HepG2 (cell line): Measurements from ENCODE around the gene PLIN3. TPM values are rescaled to one million over a fixed set of nuclear protein-coding genes. Genes with fewer than 3 reads are reported as not detected.
A peak's percentile ranks its signal among the peaks of the same experiment; 100 is the strongest.

ENCODE experiments used
- AGO2 ChIP-seq: fragments of 200-400 bp; formaldehyde crosslinking; optimal IDR thresholded peaks from 2 replicates; pipeline ENCODE3; 2017; ENCODE audit warnings: mild to moderate bottlenecking, low read depth, low read length, moderate library complexity
- ARNT ChIP-seq: fragments of 450-650 bp; IDR thresholded peaks from 2 replicates; pipeline ENCODE4 v1.6.1; 2017
- BRCA1 ChIP-seq: sonication (generic); formaldehyde crosslinking; IDR thresholded peaks from 2 replicates; pipeline ENCODE4 v1.4.0; 2020; ENCODE audit warnings: missing genetic modification reagents
- CREB1 ChIP-seq, 2 experiments: fragments of 450-650 bp in 1 of 2; IDR thresholded peaks; 2 replicates each; pipeline ENCODE4 v1.6.1; 2016 to 2017; ENCODE audit warnings: control low read depth in 1 of 2, mild to moderate bottlenecking in 1 of 2, missing compliant biosample characterization in 1 of 2, missing genetic modification characterization in 1 of 2
- MEF2D ChIP-seq: sonication (generic); formaldehyde crosslinking; IDR thresholded peaks from 2 replicates; pipeline ENCODE4 v1.5.1; 2020; ENCODE audit warnings: mild to moderate bottlenecking, missing genetic modification reagents
- MIER2 ChIP-seq: IDR thresholded peaks from 2 replicates; pipeline ENCODE4 v1.6.1; 2016; ENCODE audit warnings: missing biosample characterization, missing genetic modification reagents
- NCOA5 ChIP-seq: sonication (generic); formaldehyde crosslinking; IDR thresholded peaks from 2 replicates; pipeline ENCODE4 v1.4.0; 2020; ENCODE audit warnings: missing genetic modification reagents
- POLR2G ChIP-seq: fragments of 200-400 bp; formaldehyde crosslinking; IDR thresholded peaks from 2 replicates; pipeline ENCODE4 v1.6.1; 2018; ENCODE audit warnings: mild to moderate bottlenecking, low read depth, low read length, moderate library complexity
- RNF2 ChIP-seq: fragments of 450-650 bp; conservative IDR thresholded peaks from 2 replicates; pipeline ENCODE4 v1.6.1; 2016; ENCODE audit warnings: low read depth
- SIX1 ChIP-seq: sonication (generic); formaldehyde crosslinking; IDR thresholded peaks from 2 replicates; pipeline ENCODE4 v1.4.0; 2020; ENCODE audit warnings: missing genetic modification reagents, borderline replicate concordance
- THAP8 ChIP-seq: sonication (generic); formaldehyde crosslinking; IDR thresholded peaks from 2 replicates; pipeline ENCODE4 v1.5.1; 2020; ENCODE audit warnings: missing genetic modification reagents, mild to moderate bottlenecking, borderline replicate concordance
- TSC22D2 ChIP-seq: sonication (generic); formaldehyde crosslinking; IDR thresholded peaks from 2 replicates; pipeline ENCODE4 v1.5.1; 2020; ENCODE audit warnings: missing genetic modification reagents, mild to moderate bottlenecking, borderline replicate concordance
- YEATS4 ChIP-seq: sonication (generic); formaldehyde crosslinking; IDR thresholded peaks from 2 replicates; pipeline ENCODE4 v1.4.0; 2020; ENCODE audit warnings: missing genetic modification reagents, borderline replicate concordance
- ZBTB46 ChIP-seq: sonication (generic); formaldehyde crosslinking; IDR thresholded peaks from 2 replicates; pipeline ENCODE4 v1.4.0; 2020; ENCODE audit warnings: mild to moderate bottlenecking, missing genetic modification reagents, borderline replicate concordance
- ZNF225 ChIP-seq: sonication (generic); formaldehyde crosslinking; IDR thresholded peaks from 2 replicates; pipeline ENCODE4 v1.4.0; 2020; ENCODE audit warnings: mild to moderate bottlenecking, missing genetic modification reagents
- ZNF687 ChIP-seq: sonication (generic); formaldehyde crosslinking; IDR thresholded peaks from 2 replicates; pipeline ENCODE4 v1.5.1; 2020; ENCODE audit warnings: mild to moderate bottlenecking, missing genetic modification reagents, moderate library complexity
- ZNF766 ChIP-seq: sonication (generic); formaldehyde crosslinking; IDR thresholded peaks from 2 replicates; pipeline ENCODE4 v1.5.0; 2020; ENCODE audit warnings: missing genetic modification reagents, borderline replicate concordance
- ZNF782 ChIP-seq: sonication (generic); formaldehyde crosslinking; IDR thresholded peaks from 2 replicates; pipeline ENCODE4 v1.4.0; 2020; ENCODE audit warnings: missing genetic modification reagents, mild to moderate bottlenecking, borderline replicate concordance
- polyA plus RNA-seq, 8 experiments: library from polyadenylated mRNA; depleted of rRNA in 3 of 8; stranded (reverse) in 7 of 8; unstranded in 1 of 8; fragments of >200 nt; fragmentation: Illumina TruSeq in 4 of 8; extraction: Trizol in 4 of 8; gene quantifications; 2 replicates each; pipeline versions ENCODE4 v1.2.1 to v1.2.3, GENCODE V29; 2011 to 2016; ENCODE audit warnings: low read depth in 4 of 8, missing spikeins in 1 of 8, mixed read lengths in 1 of 8; ENCODE audit not compliant: insufficient read depth in 1 of 8
- total RNA-seq, 5 experiments: library from RNA; depleted of rRNA; stranded (reverse); fragments of >200 nt; fragmentation: Illumina TruSeq; extraction: Trizol; gene quantifications; 2 replicates each; pipeline ENCODE4 v1.2.3, GENCODE V29; 2016; ENCODE audit warnings: low read depth in 1 of 5
- TF ChIP-seq, protein P1 (sequence below): sonication (generic); formaldehyde crosslinking; IDR thresholded peaks from 2 replicates; pipeline ENCODE4 v1.5.1; 2020; ENCODE audit warnings: mild to moderate bottlenecking, moderate library complexity, missing genetic modification reagents
- TF ChIP-seq, protein P2 (sequence below): sonication (generic); formaldehyde crosslinking; IDR thresholded peaks from 2 replicates; pipeline ENCODE4 v1.5.1; 2020; ENCODE audit warnings: missing genetic modification reagents, mild to moderate bottlenecking, borderline replicate concordance

The PLIN3 gene
- total and polyA plus RNA-seq, 2 of the 13 experiments (the other 11 are each of a cell fraction or from before 2014, with no cell fraction given), result 49.3 to 57.9 TPM

DNA sequence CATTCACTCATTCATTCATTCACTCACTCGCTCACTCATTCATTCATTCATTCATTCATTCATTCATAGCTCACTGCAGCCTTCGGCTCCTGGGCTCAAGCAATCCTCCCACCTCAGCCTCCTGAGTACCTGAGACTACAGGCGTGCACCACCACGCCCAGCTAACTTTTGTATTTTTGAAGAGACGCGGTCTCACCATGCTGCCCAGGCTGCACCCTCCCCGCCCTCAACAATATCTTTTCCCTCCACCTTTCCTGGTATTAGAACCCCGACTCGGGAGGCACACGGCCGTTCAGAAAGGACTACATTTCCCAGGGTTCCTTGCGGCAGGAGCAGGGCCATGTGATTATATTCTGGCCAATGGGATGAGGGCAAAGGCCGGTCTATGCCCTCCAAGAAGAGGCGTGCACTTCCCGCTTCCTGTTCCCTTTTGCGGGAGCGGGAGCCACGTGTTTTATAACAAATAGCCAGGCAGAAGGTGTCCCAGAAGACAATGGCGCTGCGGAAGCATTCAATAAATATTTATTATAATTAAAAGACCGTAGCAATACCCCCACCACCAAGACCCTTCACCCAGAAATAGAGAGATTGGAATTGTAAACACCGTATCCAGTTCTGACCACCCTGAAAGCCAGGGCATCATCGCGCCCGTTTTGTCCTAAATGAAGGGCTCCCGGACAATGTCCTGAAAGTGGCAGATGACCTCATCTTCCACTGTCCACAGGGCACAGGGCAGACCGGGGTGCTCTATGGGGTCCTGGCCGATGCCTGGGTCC, 51.9 kb downstream of the PLIN3 start (continued):
- TF ChIP-seq, protein P1, sequence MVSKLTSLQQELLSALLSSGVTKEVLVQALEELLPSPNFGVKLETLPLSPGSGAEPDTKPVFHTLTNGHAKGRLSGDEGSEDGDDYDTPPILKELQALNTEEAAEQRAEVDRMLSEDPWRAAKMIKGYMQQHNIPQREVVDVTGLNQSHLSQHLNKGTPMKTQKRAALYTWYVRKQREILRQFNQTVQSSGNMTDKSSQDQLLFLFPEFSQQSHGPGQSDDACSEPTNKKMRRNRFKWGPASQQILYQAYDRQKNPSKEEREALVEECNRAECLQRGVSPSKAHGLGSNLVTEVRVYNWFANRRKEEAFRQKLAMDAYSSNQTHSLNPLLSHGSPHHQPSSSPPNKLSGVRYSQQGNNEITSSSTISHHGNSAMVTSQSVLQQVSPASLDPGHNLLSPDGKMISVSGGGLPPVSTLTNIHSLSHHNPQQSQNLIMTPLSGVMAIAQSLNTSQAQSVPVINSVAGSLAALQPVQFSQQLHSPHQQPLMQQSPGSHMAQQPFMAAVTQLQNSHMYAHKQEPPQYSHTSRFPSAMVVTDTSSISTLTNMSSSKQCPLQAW, result peak; percentile 73; the same call in 1 of the 2 replicates
- TF ChIP-seq, protein P2, sequence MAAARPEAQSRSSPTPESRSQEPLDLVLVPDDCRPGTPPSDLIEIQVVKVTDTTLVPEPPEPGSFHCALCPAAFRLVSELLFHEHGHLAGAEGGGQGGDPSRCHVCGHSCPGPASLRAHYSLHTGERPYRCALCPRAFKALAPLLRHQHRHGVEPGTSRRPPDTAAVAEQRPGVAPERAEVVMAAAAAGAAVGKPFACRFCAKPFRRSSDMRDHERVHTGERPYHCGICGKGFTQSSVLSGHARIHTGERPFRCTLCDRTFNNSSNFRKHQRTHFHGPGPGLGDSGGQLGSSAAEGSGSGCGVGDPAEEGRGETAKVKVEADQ (CRISPR knock-in tag), result no peak
- TF ChIP-seq BRCA1 (CRISPR knock-in tag) (no peak), ZNF225 (CRISPR knock-in tag) (no peak), POLR2G (peak; percentile 81), YEATS4 (CRISPR knock-in tag) (peak; percentile 50; the same call in 1 of the 2 replicates), ZNF687 (CRISPR knock-in tag) (peak; percentile 77), CREB1 (IDR thresholded peaks at IDR 0.05) (no peak), CREB1 (CRISPR knock-in tag; IDR thresholded peaks at IDR 0.05) (peak; percentile 77), MIER2 (no peak), AGO2 (no peak), ZNF766 (0 out of 2 replicates have a peak, but pooled peaks have one; percentile 37), NCOA5 (CRISPR knock-in tag) (no peak), ZBTB46 (CRISPR knock-in tag) (no peak), ZNF782 (CRISPR knock-in tag) (no peak; the same call in 1 of the 2 replicates), MEF2D (CRISPR knock-in tag) (no peak), RNF2 (no peak), TSC22D2 (CRISPR knock-in tag) (no peak), SIX1 (CRISPR knock-in tag) (no peak), ARNT (no peak), THAP8 (no peak)
